HG03558 (cell line): ENCODE data around the gene TLCD1.

Source experiments
- ATAC-seq: cut with Tn5 transposase; IDR thresholded peaks from one replicate; pipeline ENCODE4 v1.9.1; 2021; ENCODE audit warnings: moderate number of reproducible peaks; ENCODE audit not compliant: unreplicated experiment; ENCODE audit errors: extremely low read depth

Gene TLCD1

GRCh38 chr17:28726226-28726626 lies at the start of gene TLCD1:
TSS of gene TLCD1 (minus strand) at chr17:28726233. CDS start at chr17:28726097, 136 bp downstream.
- no peak for ATAC-seq

GRCh38 chr17:28774206-28774605 lies 48.2 kb upstream of the TLCD1 start:
- ATAC-seq, result no peak

- ATAC-seq, result no peak
These were observed 47.7 kb upstream of the TLCD1 start for GRCh38 chr17:28773736-28774135.

GRCh38 chr17:28765038-28765437 lies 39.0 kb upstream of the TLCD1 start:
- no peak for ATAC-seq

GRCh38 chr17:28763804-28764266 lies 37.8 kb upstream of the TLCD1 start:
- no peak for ATAC-seq

GRCh38 chr17:28763137-28763799 lies 37.2 kb upstream of the TLCD1 start:
- no peak for ATAC-seq

GRCh38 chr17:28760601-28761562 lies 34.8 kb upstream of the TLCD1 start:
- no peak for ATAC-seq

GRCh38 chr17:28759256-28759865 lies 33.3 kb upstream of the TLCD1 start:
- no peak for ATAC-seq

- no peak for ATAC-seq
These were observed 32.5 kb upstream of the TLCD1 start for GRCh38 chr17:28758411-28759121.

GRCh38 chr17:28756049-28756804 lies 30.2 kb upstream of the TLCD1 start:
- ATAC-seq, result no peak

GRCh38 chr17:28755486-28755885 lies 29.5 kb upstream of the TLCD1 start:
- no peak for ATAC-seq

- no peak for ATAC-seq
These were observed 25.8 kb upstream of the TLCD1 start for GRCh38 chr17:28751600-28752366.

GRCh38 chr17:28750178-28751047 lies 24.4 kb upstream of the TLCD1 start:
- ATAC-seq, result no peak

- no peak for ATAC-seq
These were observed 23.6 kb upstream of the TLCD1 start for GRCh38 chr17:28749516-28750177.

- no peak for ATAC-seq
These were observed 23.0 kb upstream of the TLCD1 start for GRCh38 chr17:28748852-28749515.

GRCh38 chr17:28747801-28748750 lies 22.0 kb upstream of the TLCD1 start:
- no peak for ATAC-seq
